Measurements from ENCODE around the gene FNBP1. TPM values are rescaled to one million over a fixed set of nuclear protein-coding genes. Genes with fewer than 3 reads are reported as not detected.

Gene FNBP1
- total RNA-seq, 2 donors from 2014 or later: 17.1 to 17.9 TPM

- DNase-seq: no peak
- no peaks in the 10 kb centered on the region for H3K4me1 ChIP-seq
- TF ChIP-seq POLR2A (IDR thresholded peaks at IDR 0.05): no peak
- no peak for TF ChIP-seq CTCF (IDR thresholded peaks at IDR 0.05)
- H3K27me3 ChIP-seq: no peaks in the 10 kb centered on the region
- no peaks in the 10 kb centered on the region for H3K9me3 ChIP-seq
- no peaks in the 10 kb centered on the region for H3K36me3 ChIP-seq (replicated peaks in 1 of 2; ENCODE audit: insufficient read depth in 1 of 2, low read depth in 2 of 2)
- intact Hi-C loops (cut with DNase I): no loop called here
- 93 to 98% methylated on average over 4 of the region's 4 CpGs for WGBS, 2 donors
- H3K4me3 ChIP-seq: no peak overlapping the region
- H3K27ac ChIP-seq: no peak overlapping the region
- no peak for ATAC-seq
Measured at GRCh38 chr9:129907201-129907600, 135.8 kb downstream of the FNBP1 start.

GRCh38 chr9:129906298-129906697 is 136.7 kb downstream of the FNBP1 start:
- 95 to 98% methylated on average over 4 of the region's 4 CpGs for WGBS, 2 donors

GRCh38 chr9:129904734-129905133 is 138.3 kb downstream of the FNBP1 start:
- Histone ChIP-seq H3K4me1 (no peaks in the 10 kb centered on the region), H3K27ac (no peak overlapping the region), H3K27me3 (no peaks in the 10 kb centered on the region), H3K36me3 (replicated peaks in 1 of 2; ENCODE audit: insufficient read depth in 1 of 2, low read depth in 2 of 2) (no peaks in the 10 kb centered on the region), H3K4me3 (no peak overlapping the region), H3K9me3 (no peaks in the 10 kb centered on the region)
- DNase-seq: no peak
- ATAC-seq: no peak
- WGBS, 2 donors: 94 to 97% methylated on average over 4 of the region's 4 CpGs
- intact Hi-C loops (cut with DNase I): no loop called here
- TF ChIP-seq CTCF (IDR thresholded peaks at IDR 0.05) (no peak), POLR2A (IDR thresholded peaks at IDR 0.05) (no peak)

More at GRCh38 chr9:129906298-129906697, 136.7 kb downstream of the FNBP1 start:
- ATAC-seq: no peak
- H3K36me3 ChIP-seq (replicated peaks in 1 of 2; ENCODE audit: insufficient read depth in 1 of 2, low read depth in 2 of 2): no peaks in the 10 kb centered on the region
- no peaks in the 10 kb centered on the region for H3K27me3 ChIP-seq
- no peak overlapping the region for H3K4me3 ChIP-seq
- DNase-seq: no peak
- no peaks in the 10 kb centered on the region for H3K4me1 ChIP-seq
- TF ChIP-seq POLR2A (IDR thresholded peaks at IDR 0.05): no peak
- TF ChIP-seq CTCF (IDR thresholded peaks at IDR 0.05): no peak
- no peak overlapping the region for H3K27ac ChIP-seq
- intact Hi-C loops (cut with DNase I): no loop called here
- H3K9me3 ChIP-seq: no peaks in the 10 kb centered on the region

GRCh38 chr9:129902740-129903134 is 140.3 kb downstream of the FNBP1 start:
- DNase-seq (no peak), ATAC-seq (no peak)
- no peaks in the 10 kb centered on the region for H3K9me3 ChIP-seq
- no peak for TF ChIP-seq CTCF (IDR thresholded peaks at IDR 0.05)
- no peak for TF ChIP-seq POLR2A (IDR thresholded peaks at IDR 0.05)
- H3K27me3 ChIP-seq: no peaks in the 10 kb centered on the region
- H3K4me3 ChIP-seq: no peak overlapping the region
- WGBS, 2 donors: 90 to 91% methylated on average over 8 of the region's 8 CpGs
- no peak overlapping the region for H3K27ac ChIP-seq
- intact Hi-C loops (cut with DNase I): no loop called here
- no peaks in the 10 kb centered on the region for H3K36me3 ChIP-seq (replicated peaks in 1 of 2; ENCODE audit: insufficient read depth in 1 of 2, low read depth in 2 of 2)
- H3K4me1 ChIP-seq: no peaks in the 10 kb centered on the region

GRCh38 chr9:129901993-129902739 is 140.8 kb downstream of the FNBP1 start:
- no peak for TF ChIP-seq CTCF (IDR thresholded peaks at IDR 0.05)
- no peak for TF ChIP-seq POLR2A (IDR thresholded peaks at IDR 0.05)
- no peak for ATAC-seq
- Histone ChIP-seq H3K36me3 (replicated peaks in 1 of 2; ENCODE audit: insufficient read depth in 1 of 2, low read depth in 2 of 2) (no peaks in the 10 kb centered on the region), H3K4me3 (no peak overlapping the region), H3K27me3 (no peaks in the 10 kb centered on the region), H3K9me3 (no peaks in the 10 kb centered on the region), H3K27ac (no peak overlapping the region), H3K4me1 (no peaks in the 10 kb centered on the region)
- 84 to 89% methylated on average over 9 of the region's 9 CpGs for WGBS, 2 donors
- no peak for DNase-seq
- intact Hi-C loops (cut with DNase I): no loop called here

Data from body of pancreas (tissue), 4 donors.